Activated naive CD8-positive, alpha-beta T cell treated with anti-CD3 and anti-CD28 coated beads, Interleukin-2, amount 10 ng/mL, durations not matched to agents 7 days and 5 days (primary cell): ENCODE data around the gene MAML3. TPM values are rescaled to one million over a fixed set of nuclear protein-coding genes. Genes with fewer than 3 reads are reported as not detected.

Source experiments
- ATAC-seq: fragments of 150-1000 bp; cut with Tn5 transposase; one replicate; pipeline ENCODE4 v1.10.0; 2021; ENCODE audit warnings: low read depth, moderate library complexity
- POLR2A ChIA-PET: fragments of 350-600 bp; sonication (Branson Sonifier 250); formaldehyde crosslinking; loops from one replicate; lab custom pipeline; 2021; ENCODE audit warnings: antibody characterized with exemption; lab: Charles Lee
- DNase-seq: peaks from one replicate; pipeline ENCODE4 v3.0.0; 2021
- H3K27ac Mint-ChIP-seq: one replicate; pipeline ENCODE4 v1.8.0; 2022; ENCODE audit warnings: mild to moderate bottlenecking, mixed read lengths
- H3K27me3 Mint-ChIP-seq: one replicate; pipeline ENCODE4 v1.8.0; 2022; ENCODE audit warnings: mild to moderate bottlenecking, moderate library complexity, mixed read lengths
- H3K36me3 Mint-ChIP-seq: one replicate; pipeline ENCODE4 v1.8.0; 2021; ENCODE audit warnings: mild to moderate bottlenecking, mixed read lengths
- H3K4me1 Mint-ChIP-seq: one replicate; pipeline ENCODE4 v1.8.0; 2021; ENCODE audit warnings: mixed read lengths
- H3K4me3 Mint-ChIP-seq: one replicate; pipeline ENCODE4 v1.8.0; 2022; ENCODE audit warnings: mild to moderate bottlenecking, moderate library complexity, mixed read lengths
- H3K9me3 Mint-ChIP-seq: one replicate; pipeline ENCODE4 v1.8.0; 2021; ENCODE audit warnings: mixed read lengths
- total RNA-seq, 2 experiments: library from RNA; stranded (reverse); gene quantifications; one replicate each; pipeline ENCODE4 v1.2.3, GENCODE V29; 2021

MAML3 gene
- total RNA-seq, 2 experiments from 2014 or later, result 4.6 to 4.7 TPM

- H3K27me3 Mint-ChIP-seq, result peaks cover 5% of the 10 kb centered on the region
- peak overlapping the region; percentile 95 for H3K27ac Mint-ChIP-seq
- peaks cover 2% of the 10 kb centered on the region for H3K9me3 Mint-ChIP-seq
- peak overlapping the region; percentile 73 for H3K4me3 Mint-ChIP-seq
- ATAC-seq, result peak; percentile 60
- peaks cover 39% of the 10 kb centered on the region for H3K4me1 Mint-ChIP-seq
- peaks cover 10% of the 10 kb centered on the region for H3K36me3 Mint-ChIP-seq
- POLR2A ChIA-PET, result interaction anchor here (0.7 to 4.0 kb wide), 9 partner anchors 9 to 84 kb away, joined by 4 to 20 read pairs (median 7); partner anchors contain the start of gene MAML3
- no peak for DNase-seq
Measured at GRCh38 chr4:140070366-140070765, 83.6 kb downstream of the MAML3 start.

- POLR2A ChIA-PET, result interaction anchor here (1.0 to 4.0 kb wide), 2 partner anchors 48 to 82 kb away, joined by 3 to 20 read pairs; no protein-coding TSS in a partner anchor
- peak overlapping the region; percentile 47 for H3K4me3 Mint-ChIP-seq
- H3K36me3 Mint-ChIP-seq, result peaks cover 10% of the 10 kb centered on the region
- DNase-seq (no peak), ATAC-seq (no peak)
- peaks cover 39% of the 10 kb centered on the region for H3K4me1 Mint-ChIP-seq
- peaks cover 2% of the 10 kb centered on the region for H3K9me3 Mint-ChIP-seq
- peak overlapping the region; percentile 37 for H3K27ac Mint-ChIP-seq
- H3K27me3 Mint-ChIP-seq, result peaks cover 5% of the 10 kb centered on the region
Measured at GRCh38 chr4:140069066-140069465, 84.9 kb downstream of the MAML3 start.

GRCh38 chr4:140068271-140068670 is 85.7 kb downstream of the MAML3 start:
- DNase-seq (no peak), ATAC-seq (no peak)
- Mint-ChIP-seq H3K4me1 (peaks cover 33% of the 10 kb centered on the region), H3K27me3 (peaks cover 5% of the 10 kb centered on the region), H3K9me3 (no peaks in the 10 kb centered on the region), H3K36me3 (peaks cover 6% of the 10 kb centered on the region), H3K4me3 (no peak overlapping the region), H3K27ac (no peak overlapping the region)
- POLR2A ChIA-PET, result interaction anchor here (1.0 kb wide), 1 partner anchor 49 kb away, joined by 3 read pairs; no protein-coding TSS in a partner anchor

- H3K27ac Mint-ChIP-seq, result no peak overlapping the region
Measured at GRCh38 chr4:140066031-140066930, 87.7 kb downstream of the MAML3 start.

GRCh38 chr4:140065393-140065792 is 88.6 kb downstream of the MAML3 start:
- no peak for ATAC-seq
- Mint-ChIP-seq H3K27ac (no peak overlapping the region), H3K27me3 (peaks cover 5% of the 10 kb centered on the region), H3K9me3 (no peaks in the 10 kb centered on the region), H3K4me3 (no peak overlapping the region), H3K4me1 (peaks cover 14% of the 10 kb centered on the region), H3K36me3 (peaks cover 4% of the 10 kb centered on the region)
- no peak for DNase-seq
- POLR2A ChIA-PET, result no interaction called here

More at GRCh38 chr4:140066031-140066930, 87.7 kb downstream of the MAML3 start:
- H3K4me1 Mint-ChIP-seq, result peaks cover 18% of the 10 kb centered on the region
- DNase-seq (no peak), ATAC-seq (no peak)
- H3K9me3 Mint-ChIP-seq, result no peaks in the 10 kb centered on the region
- POLR2A ChIA-PET, result no interaction called here
- H3K36me3 Mint-ChIP-seq, result peaks cover 4% of the 10 kb centered on the region
- peaks cover 5% of the 10 kb centered on the region for H3K27me3 Mint-ChIP-seq
- no peak overlapping the region for H3K4me3 Mint-ChIP-seq

- Mint-ChIP-seq H3K27me3 (no peaks in the 10 kb centered on the region), H3K4me3 (no peak overlapping the region), H3K36me3 (peaks cover 3% of the 10 kb centered on the region), H3K9me3 (no peaks in the 10 kb centered on the region), H3K27ac (no peak overlapping the region), H3K4me1 (peaks cover 11% of the 10 kb centered on the region)
- POLR2A ChIA-PET, result interaction anchor here (0.7 to 1.3 kb wide), 2 partner anchors 9 to 33 kb away, joined by 3 to 4 read pairs; no protein-coding TSS in a partner anchor
- no peak for ATAC-seq
- DNase-seq, result no peak
Measured at GRCh38 chr4:140061659-140062289, 92.2 kb downstream of the MAML3 start.

- Mint-ChIP-seq H3K9me3 (no peaks in the 10 kb centered on the region), H3K27ac (no peak overlapping the region), H3K27me3 (no peaks in the 10 kb centered on the region), H3K36me3 (peaks cover 3% of the 10 kb centered on the region), H3K4me3 (peak overlapping the region; percentile 62), H3K4me1 (peaks cover 10% of the 10 kb centered on the region)
- DNase-seq (no peak), ATAC-seq (peak; percentile 36)
- POLR2A ChIA-PET, result interaction anchor here (1.3 kb wide), 1 partner anchor 9 kb away, joined by 4 read pairs; no protein-coding TSS in a partner anchor
Measured at GRCh38 chr4:140061194-140061593, 92.8 kb downstream of the MAML3 start.

GRCh38 chr4:140059159-140059558 is 94.8 kb downstream of the MAML3 start:
- no peak overlapping the region for H3K27ac Mint-ChIP-seq

GRCh38 chr4:140057701-140058100 is 96.3 kb downstream of the MAML3 start:
- DNase-seq (no peak), ATAC-seq (no peak)
- Mint-ChIP-seq H3K36me3 (peaks cover 3% of the 10 kb centered on the region), H3K4me3 (no peak overlapping the region), H3K9me3 (no peaks in the 10 kb centered on the region), H3K27ac (peak overlapping the region; percentile 75), H3K4me1 (peaks cover 28% of the 10 kb centered on the region), H3K27me3 (no peaks in the 10 kb centered on the region)
- POLR2A ChIA-PET, result no interaction called here

More at GRCh38 chr4:140059159-140059558, 94.8 kb downstream of the MAML3 start:
- H3K36me3 Mint-ChIP-seq, result peaks cover 3% of the 10 kb centered on the region
- DNase-seq, result no peak
- POLR2A ChIA-PET, result interaction anchor here (1.0 kb wide), 1 partner anchor 10 kb away, joined by 3 read pairs; no protein-coding TSS in a partner anchor
- H3K27me3 Mint-ChIP-seq, result no peaks in the 10 kb centered on the region
- ATAC-seq, result no peak
- H3K4me1 Mint-ChIP-seq, result peaks cover 17% of the 10 kb centered on the region
- no peak overlapping the region for H3K4me3 Mint-ChIP-seq
- no peaks in the 10 kb centered on the region for H3K9me3 Mint-ChIP-seq

GRCh38 chr4:140056015-140056414 is 98.0 kb downstream of the MAML3 start:
- ATAC-seq (no peak), DNase-seq (no peak)
- Mint-ChIP-seq H3K4me3 (no peak overlapping the region), H3K27ac (no peak overlapping the region), H3K36me3 (peaks cover 3% of the 10 kb centered on the region), H3K4me1 (peaks cover 31% of the 10 kb centered on the region), H3K9me3 (no peaks in the 10 kb centered on the region), H3K27me3 (no peaks in the 10 kb centered on the region)
- POLR2A ChIA-PET, result interaction anchor here (0.7 kb wide), 1 partner anchor 94 kb away, joined by 3 read pairs; no protein-coding TSS in a partner anchor

GRCh38 chr4:140054861-140055260 is 99.1 kb downstream of the MAML3 start:
- DNase-seq (no peak), ATAC-seq (no peak)
- peak overlapping the region; percentile 73 for H3K4me3 Mint-ChIP-seq
- no peaks in the 10 kb centered on the region for H3K27me3 Mint-ChIP-seq
- no peaks in the 10 kb centered on the region for H3K9me3 Mint-ChIP-seq
- H3K36me3 Mint-ChIP-seq, result peaks cover 3% of the 10 kb centered on the region
- POLR2A ChIA-PET, result interaction anchor here (0.6 to 1.4 kb wide), 4 partner anchors 30 to 98 kb away, joined by 3 to 4 read pairs (median 3); no protein-coding TSS in a partner anchor
- peak overlapping the region; percentile 68 for H3K27ac Mint-ChIP-seq
- peaks cover 38% of the 10 kb centered on the region for H3K4me1 Mint-ChIP-seq

- Mint-ChIP-seq H3K27me3 (no peaks in the 10 kb centered on the region), H3K4me1 (peaks cover 52% of the 10 kb centered on the region), H3K36me3 (peaks cover 3% of the 10 kb centered on the region), H3K4me3 (peak overlapping the region; percentile 73), H3K9me3 (no peaks in the 10 kb centered on the region), H3K27ac (peak overlapping the region; percentile 13)
- no peak for ATAC-seq
- POLR2A ChIA-PET, result interaction anchor here (2.0 to 2.2 kb wide), 3 partner anchors 17 to 100 kb away, joined by 9 to 11 read pairs (median 9); partner anchors contain the start of gene MAML3
- no peak for DNase-seq
Measured at GRCh38 chr4:140053185-140053584, 100.8 kb downstream of the MAML3 start.

- Mint-ChIP-seq H3K27me3 (no peaks in the 10 kb centered on the region), H3K4me3 (no peak overlapping the region), H3K4me1 (peaks cover 51% of the 10 kb centered on the region), H3K36me3 (no peaks in the 10 kb centered on the region), H3K9me3 (no peaks in the 10 kb centered on the region), H3K27ac (no peak overlapping the region)
- POLR2A ChIA-PET, result interaction anchor here (1.3 to 2.2 kb wide), 7 partner anchors 19 to 183 kb away, joined by 3 to 11 read pairs (median 7); partner anchors contain the start of gene MAML3
- no peak for ATAC-seq
- DNase-seq, result peak; percentile 46
Measured at GRCh38 chr4:140052050-140052449, 101.9 kb downstream of the MAML3 start.
